GM21619 (cell line): Measurements from ENCODE around the gene RET.
"Not testable (repeated sequence)": the region's sequence is repeated elsewhere in the genome, so short reads cannot be mapped to it uniquely, and the experiment has no call there.

ENCODE experiments used
- ATAC-seq: cut with Tn5 transposase; IDR thresholded peaks from one replicate; pipeline ENCODE4 v1.9.1; 2021; ENCODE audit not compliant: unreplicated experiment

The RET gene

GRCh38 chr10:43077421-43078171 is 727 bp downstream of the RET start:
- ATAC-seq = no peak

- ATAC-seq = no peak
These were observed 1.5 kb downstream of the RET start for GRCh38 chr10:43078175-43078985.

GRCh38 chr10:43078986-43079273 is 2.1 kb downstream of the RET start:
- no peak for ATAC-seq

GRCh38 chr10:43079856-43080255 is 3.0 kb downstream of the RET start:
- ATAC-seq = no peak

- no peak for ATAC-seq
These were observed 5.2 kb downstream of the RET start for GRCh38 chr10:43082087-43082486.

GRCh38 chr10:43082746-43083145 is 5.9 kb downstream of the RET start:
- no peak for ATAC-seq

- peak; percentile 37 for ATAC-seq
These were observed 6.9 kb downstream of the RET start for GRCh38 chr10:43083764-43084163.

GRCh38 chr10:43084812-43085211 is 7.9 kb downstream of the RET start:
- ATAC-seq = no peak

- no peak for ATAC-seq
These were observed 9.6 kb downstream of the RET start for GRCh38 chr10:43086321-43086942.

- no peak for ATAC-seq
These were observed 12.7 kb downstream of the RET start for GRCh38 chr10:43089519-43089918.

GRCh38 chr10:43090188-43090587 is 13.3 kb downstream of the RET start:
- ATAC-seq = no peak

- ATAC-seq = no peak
These were observed 13.8 kb downstream of the RET start for GRCh38 chr10:43090664-43091063.

- no peak for ATAC-seq
These were observed 15.0 kb downstream of the RET start for GRCh38 chr10:43091846-43092245.

GRCh38 chr10:43093423-43094076 is 16.7 kb downstream of the RET start:
- ATAC-seq = no peak

- no peak for ATAC-seq
These were observed 17.2 kb downstream of the RET start for GRCh38 chr10:43094085-43094484.

GRCh38 chr10:43099339-43099738 is 22.5 kb downstream of the RET start:
- not testable (repeated sequence) for ATAC-seq

- no peak for ATAC-seq
These were observed 23.1 kb downstream of the RET start for GRCh38 chr10:43099928-43100327.

- no peak for ATAC-seq
These were observed 23.5 kb downstream of the RET start for GRCh38 chr10:43100366-43100765.

GRCh38 chr10:43102063-43102828 is 25.4 kb downstream of the RET start:
- ATAC-seq = no peak

- peak; percentile 71 for ATAC-seq
These were observed 28.5 kb downstream of the RET start for GRCh38 chr10:43105102-43105955.
